H1 (cell line): ENCODE measurements around the gene FSTL4. TPM values are rescaled to one million over a fixed set of nuclear protein-coding genes. Genes with fewer than 3 reads are reported as not detected.

Experiments used
- CTCF ChIA-PET: fragments of 300-600 bp; sonication (Branson Sonifier 250); formaldehyde crosslinking; loops from one replicate; lab custom pipeline; 2021; ENCODE audit not compliant: partially characterized antibody; lab: Charles Lee
- POLR2A ChIA-PET: fragments of 300-600 bp; sonication (Branson Sonifier 250); formaldehyde crosslinking; loops from one replicate; lab custom pipeline; 2021; ENCODE audit warnings: inconsistent platforms; ENCODE audit not compliant: partially characterized antibody; lab: Charles Lee
- DNase-seq, 2 experiments: peaks; one replicate each; pipeline versions ENCODE4 v3.0.0 to v3.0.0-alpha.2; 2010 to 2022; ENCODE audit warnings: low spot score in 2 of 2, low read depth in 1 of 2, mixed read lengths in 1 of 2
- FAIRE-seq: peaks from 2 replicates; lab custom pipeline; 2011; peaks lifted over from hg19 to GRCh38; lab: Jason Lieb, UNC
- H2AFZ ChIP-seq: 2 replicates; pipeline ENCODE4 v1.8.1; 2012; ENCODE audit warnings: low read length, inconsistent platforms
- H2AK5ac ChIP-seq: 2 replicates; pipeline ENCODE4 v1.6.1; 2013; ENCODE audit warnings: low read depth, low read length
- H2BK120ac ChIP-seq: replicated peaks from 2 replicates; pipeline ENCODE3; 2013; ENCODE audit warnings: low read depth, low read length, inconsistent platforms
- H2BK12ac ChIP-seq: 2 replicates; pipeline ENCODE4 v1.6.1; 2013; ENCODE audit warnings: low read depth, low read length
- H2BK15ac ChIP-seq: 2 replicates; pipeline ENCODE4 v1.6.1; 2013; ENCODE audit warnings: low read length
- H2BK20ac ChIP-seq: 2 replicates; pipeline ENCODE4 v1.6.1; 2013; ENCODE audit warnings: low read length
- H2BK5ac ChIP-seq: 2 replicates; pipeline ENCODE4 v1.6.1; 2013; ENCODE audit warnings: low read depth, low read length
- H3K14ac ChIP-seq: 2 replicates; pipeline ENCODE4 v1.6.1; 2013; ENCODE audit warnings: inconsistent platforms; ENCODE audit not compliant: insufficient read length
- H3K18ac ChIP-seq: 2 replicates; pipeline ENCODE4 v1.6.1; 2013; ENCODE audit warnings: low read length; ENCODE audit errors: extremely low read depth
- H3K23ac ChIP-seq: 2 replicates; pipeline ENCODE4 v1.6.1; 2013; ENCODE audit warnings: inconsistent platforms; ENCODE audit not compliant: insufficient read length
- H3K23me2 ChIP-seq: 2 replicates; pipeline ENCODE4 v1.6.1; 2013; ENCODE audit warnings: low read depth, low read length
- H3K27ac ChIP-seq: 2 replicates; pipeline ENCODE4 v1.6.1; 2011; ENCODE audit warnings: low read depth, low read length, inconsistent platforms
- H3K27me3 ChIP-seq, 4 experiments: replicated peaks in 1 of 4; 1 replicate in 1 of 4; 2 replicates in 3 of 4; pipeline versions ENCODE4 v1.6.1 to v1.8.1; 2011 to 2013; ENCODE audit warnings: low read length in 3 of 4, mild to moderate bottlenecking in 3 of 4, inconsistent platforms in 2 of 4, mixed read lengths in 2 of 4, moderate library complexity in 1 of 4; ENCODE audit not compliant: control insufficient read depth in 3 of 4, insufficient read depth in 3 of 4; ENCODE audit errors: extremely low read depth in 1 of 4
- H3K36me3 ChIP-seq, 4 experiments: 2 replicates each; pipeline versions ENCODE4 v1.6.1 to v1.8.1; 2011 to 2013; ENCODE audit warnings: mild to moderate bottlenecking in 4 of 4, low read length in 3 of 4, moderate library complexity in 2 of 4, control low read depth in 1 of 4, inconsistent platforms in 1 of 4; ENCODE audit not compliant: insufficient read depth in 4 of 4, control insufficient read depth in 2 of 4
- H3K4ac ChIP-seq: replicated peaks from 2 replicates; pipeline ENCODE3; 2013; ENCODE audit warnings: low read length, low read depth, mixed read lengths, inconsistent platforms; ENCODE audit not compliant: insufficient read length
- H3K4me1 ChIP-seq, 4 experiments: replicated peaks in 1 of 4; 1 replicate in 1 of 4; 2 replicates in 3 of 4; pipeline versions ENCODE4 v1.6.1 to v1.8.1; 2011 to 2013; ENCODE audit warnings: low read length in 3 of 4, inconsistent platforms in 2 of 4, mixed read lengths in 1 of 4; ENCODE audit not compliant: insufficient read depth in 4 of 4, control insufficient read depth in 3 of 4
- H3K4me2 ChIP-seq, 2 experiments: 2 replicates each; pipeline versions ENCODE4 v1.6.1 to v1.8.1; 2011 to 2013; ENCODE audit warnings: low read depth in 2 of 2, low read length in 2 of 2, control low read depth in 1 of 2, inconsistent platforms in 1 of 2, mild to moderate bottlenecking in 1 of 2; ENCODE audit not compliant: insufficient read depth in 1 of 2
- H3K4me3 ChIP-seq, 4 experiments: fragments of 200-600, 300-600 bp in 1 of 4; sonication (generic), shearing (Covaris generic), sonication (Bioruptor Twin) in 1 of 4; 2 replicates each; pipeline versions ENCODE4 v1.5.1 to v1.8.1; 2011 to 2016; ENCODE audit warnings: low read length in 4 of 4, low read depth in 3 of 4, control low read depth in 2 of 4, inconsistent platforms in 2 of 4, mild to moderate bottlenecking in 2 of 4, mixed read lengths in 1 of 4, moderate library complexity in 1 of 4; ENCODE audit not compliant: insufficient read depth in 2 of 4; ENCODE audit errors: extremely low read depth in 1 of 4
- H3K56ac ChIP-seq: replicated peaks from 2 replicates; pipeline ENCODE3; 2013; ENCODE audit warnings: low read depth, mild to moderate bottlenecking, mixed read lengths, low read length, inconsistent platforms; ENCODE audit not compliant: insufficient read length
- H3K79me1 ChIP-seq: 2 replicates; pipeline ENCODE4 v1.6.1; 2013; ENCODE audit warnings: low read depth, low read length, control low read depth
- H3K79me2 ChIP-seq, 2 experiments: 2 replicates each; pipeline versions ENCODE4 v1.6.1 to v1.8.1; 2012 to 2013; ENCODE audit warnings: low read length in 2 of 2, mild to moderate bottlenecking in 2 of 2, inconsistent platforms in 1 of 2; ENCODE audit not compliant: insufficient read depth in 2 of 2, control insufficient read depth in 1 of 2
- H3K9ac ChIP-seq, 4 experiments: replicated peaks in 1 of 4; 1 replicate in 1 of 4; 2 replicates in 3 of 4; pipeline versions ENCODE4 v1.6.1 to v1.8.1; 2011 to 2013; ENCODE audit warnings: low read depth in 3 of 4, low read length in 3 of 4, control low read depth in 2 of 4, mild to moderate bottlenecking in 2 of 4, moderate library complexity in 2 of 4, inconsistent platforms in 1 of 4; ENCODE audit errors: extremely low read depth in 1 of 4
- H3K9me3 ChIP-seq, 2 experiments: 2 replicates each; pipeline versions ENCODE4 v1.6.1 to v1.8.1; 2012 to 2013; ENCODE audit warnings: mild to moderate bottlenecking in 2 of 2, moderate library complexity in 2 of 2, control low read depth in 1 of 2, inconsistent platforms in 1 of 2, low read depth in 1 of 2, low read length in 1 of 2, mixed read lengths in 1 of 2; ENCODE audit not compliant: insufficient read depth in 2 of 2
- H4K20me1 ChIP-seq, 2 experiments: replicated peaks in 1 of 2; 2 replicates each; pipeline versions ENCODE3 to v1.8.1; 2011 to 2013; ENCODE audit warnings: inconsistent platforms in 2 of 2, low read length in 2 of 2, mild to moderate bottlenecking in 1 of 2; ENCODE audit not compliant: insufficient read depth in 2 of 2, control insufficient read depth in 1 of 2
- H4K5ac ChIP-seq: 2 replicates; pipeline ENCODE4 v1.6.1; 2013; ENCODE audit warnings: low read length, low read depth, mixed read lengths, inconsistent platforms; ENCODE audit not compliant: insufficient read length
- H4K8ac ChIP-seq: 2 replicates; pipeline ENCODE4 v1.8.0; 2013; ENCODE audit warnings: mild to moderate bottlenecking, moderate library complexity, low read length, inconsistent platforms; ENCODE audit not compliant: insufficient read depth; ENCODE audit errors: extremely low read depth
- H4K91ac ChIP-seq: replicated peaks from 2 replicates; pipeline ENCODE3; 2013; ENCODE audit warnings: low read length, mixed read lengths, inconsistent platforms; ENCODE audit not compliant: insufficient read length
- ASH2L ChIP-seq: fragments of 200-600, 300-600 bp; sonication (generic); IDR thresholded peaks from one replicate; pipeline ENCODE4 v1.7.1; 2017; ENCODE audit warnings: low read length
- CHD1 ChIP-seq: IDR thresholded peaks from 2 replicates; pipeline ENCODE4 v1.6.1; 2012; ENCODE audit warnings: low read depth, low read length, improper control_type of control experiment
- EGR1 ChIP-seq: IDR thresholded peaks from 2 replicates; pipeline ENCODE4 v1.6.1; 2011; ENCODE audit warnings: low read depth, low read length, borderline replicate concordance
- EP300 ChIP-seq, 2 experiments: IDR thresholded peaks; 1 replicate in 1 of 2; 2 replicates in 1 of 2; pipeline ENCODE4 v1.6.1; 2011 to 2012; ENCODE audit warnings: low read depth in 2 of 2, low read length in 2 of 2, mild to moderate bottlenecking in 2 of 2, borderline replicate concordance in 1 of 2, inconsistent platforms in 1 of 2, moderate library complexity in 1 of 2
- HDAC2 ChIP-seq, 2 experiments: fragments of 300-600 bp in 1 of 2; sonication (generic) in 1 of 2; IDR thresholded peaks; 2 replicates each; pipeline ENCODE4 v1.6.1; 2011 to 2012; ENCODE audit warnings: low read depth in 2 of 2, low read length in 2 of 2, mild to moderate bottlenecking in 2 of 2, moderate library complexity in 2 of 2, borderline replicate concordance in 1 of 2, inconsistent platforms in 1 of 2
- SAP30 ChIP-seq: fragments of 300-600 bp; sonication (generic); IDR thresholded peaks from 2 replicates; pipeline ENCODE4 v1.7.1; 2012; ENCODE audit warnings: low read length, moderate library complexity, mild to moderate bottlenecking, inconsistent platforms; ENCODE audit not compliant: insufficient read depth, insufficient replicate concordance
- SIRT6 ChIP-seq: IDR thresholded peaks from one replicate; pipeline ENCODE4 v1.7.1; 2012; ENCODE audit warnings: low read length, inconsistent platforms
- SUZ12 ChIP-seq: fragments of 200-600 bp; sonication (generic); IDR thresholded peaks from 2 replicates; pipeline ENCODE4 v1.6.1; 2012; ENCODE audit warnings: mild to moderate bottlenecking, inconsistent platforms, low read length, moderate library complexity, mixed read lengths
- TAF7 ChIP-seq: optimal IDR thresholded peaks from 2 replicates; pipeline ENCODE3; 2011; ENCODE audit warnings: low read depth, mild to moderate bottlenecking, inconsistent platforms, low read length, moderate library complexity, borderline replicate concordance
- TCF12 ChIP-seq: IDR thresholded peaks from 2 replicates; pipeline ENCODE4 v1.6.1; 2011; ENCODE audit warnings: low read depth, mild to moderate bottlenecking, low read length
- TEAD4 ChIP-seq: IDR thresholded peaks from 2 replicates; pipeline ENCODE4 v1.6.1; 2012; ENCODE audit warnings: low read depth, low read length, inconsistent platforms, mixed read lengths
- USF2 ChIP-seq: IDR thresholded peaks from 2 replicates; pipeline ENCODE4 v1.6.1; 2011; ENCODE audit warnings: low read length, improper control_type of control experiment
- WGBS, 2 experiments: shearing (Covaris generic) in 1 of 2; methylation state at CpG; one replicate each; pipeline versions ENCODE4 v1.1.6 to v1.1.7; 2013 to 2015; ENCODE audit warnings: low lambda C conversion rate in 2 of 2, mixed read lengths in 2 of 2, inconsistent platforms in 1 of 2, low coverage in 1 of 2, missing lambda C conversion rate in 1 of 2; ENCODE audit not compliant: insufficient replicate concordance in 2 of 2, insufficient coverage in 1 of 2, insufficient read length in 1 of 2; ENCODE audit errors: extremely low coverage in 1 of 2, missing lambda C conversion rate in 1 of 2; 5-methylcytosine and 5-hydroxymethylcytosine counted together
- polyA plus RNA-seq, 7 experiments: library from polyadenylated mRNA; depleted of rRNA in 3 of 7; stranded (reverse) in 5 of 7; unstranded in 2 of 7; fragments of >200 nt in 5 of 7; fragments of 200-250 nt in 2 of 7; gene quantifications; 1 replicate in 5 of 7; 2 replicates in 1 of 7; 4 replicates in 1 of 7; pipeline versions ENCODE4 v1.2.1 to v1.2.3, GENCODE V29; 2011 to 2013; ENCODE audit warnings: missing spikeins in 2 of 7, mixed read lengths in 2 of 7
- total RNA-seq: library from RNA; stranded (reverse); fragmentation: NEBNext Ultra II Directional; extraction: Animal tissue kit (Norgen Biotek cat#: 25700); gene quantifications from 2 replicates; pipeline ENCODE4 v1.2.1, GENCODE V29; 2021

The FSTL4 gene
- total and polyA plus RNA-seq, 2 of the 8 experiments (the other 6 are each of a cell fraction or from before 2014, with no cell fraction given): 3.1 to 4.1 TPM

- Histone ChIP-seq H3K36me3 (no peaks in the 10 kb centered on the region), H2AK5ac (no peak overlapping the region), H3K9ac (no peak overlapping the region), H4K5ac (no peak overlapping the region), H2BK5ac (no peak overlapping the region), H3K27ac (no peak overlapping the region), H3K79me2 (no peaks in the 10 kb centered on the region), H3K56ac (no peak overlapping the region), H3K4me3 (no peak overlapping the region), H3K9me3 (no peaks in the 10 kb centered on the region), H3K79me1 (no peaks in the 10 kb centered on the region), H3K23me2 (no peaks in the 10 kb centered on the region), H4K20me1 (no peaks in the 10 kb centered on the region), H2BK20ac (no peak overlapping the region), H3K4me1 (peaks cover 1 to 13% (median 7%) of the 10 kb centered on the region in 4 experiments; a peak in 5 of 7 replicates), H3K18ac (no peak overlapping the region), H3K4ac (no peak overlapping the region), H4K91ac (no peak overlapping the region), H2BK120ac (no peak overlapping the region), H3K27me3 (no peaks in the 10 kb centered on the region), H3K23ac (no peak overlapping the region), H4K8ac (no peak overlapping the region), H3K4me2 (no peak overlapping the region), H2AFZ (no peak overlapping the region), H2BK12ac (no peak overlapping the region), H2BK15ac (no peak overlapping the region), H3K14ac (no peak overlapping the region)
- DNase-seq (peak in 1 of 2 experiments; percentile 6), FAIRE-seq (no peak)
- CTCF ChIA-PET: interaction anchor here (1.2 to 10.1 kb wide), 7 partner anchors 8 to 156 kb away, joined by 3 to 122 read pairs (median 7); no protein-coding TSS in a partner anchor
- 89% methylated on average over 5 of the region's 5 CpGs; no CpG with 5 or more reads in 1 of the 2 experiments for WGBS, 2 experiments
- POLR2A ChIA-PET: interaction anchor here (0.8 kb wide), 1 partner anchor 84 kb away, joined by 3 read pairs; no protein-coding TSS in a partner anchor
- TF ChIP-seq EP300 (IDR thresholded peaks at IDR 0.05; ENCODE audit: borderline replicate concordance in 1 of 2, low read depth in 2 of 2, low read length in 2 of 2): no peak
- TF ChIP-seq TAF7: no peak
- no peak for TF ChIP-seq SAP30
- no peak for TF ChIP-seq EGR1
- no peak for TF ChIP-seq HDAC2 (IDR thresholded peaks at IDR 0.05; ENCODE audit: borderline replicate concordance in 1 of 2, low read depth in 2 of 2, low read length in 2 of 2)
- TF ChIP-seq CHD1: no peak
- TF ChIP-seq USF2: no peak
- no peak for TF ChIP-seq SIRT6
- TF ChIP-seq TEAD4: no peak
- TF ChIP-seq ASH2L: no peak
- no peak for TF ChIP-seq SUZ12
- TF ChIP-seq TCF12: no peak
Measured at GRCh38 chr5:133403741-133404364, 208.5 kb downstream of the FSTL4 start.
